ENCODE measurements around the gene PRKCD.
"Not testable (repeated sequence)": the region's sequence is repeated elsewhere in the genome, so short reads cannot be mapped to it uniquely, and the experiment has no call there.

Gene PRKCD

GRCh38 chr3:53139906-53140846 is 20.8 kb upstream of the PRKCD start:
- no peak for DNase-seq (ENCODE audit: low read depth in 2 of 3, low spot score in 2 of 3)

GRCh38 chr3:53140847-53141845 is 19.9 kb upstream of the PRKCD start:
- DNase-seq (ENCODE audit: low read depth in 2 of 3, low spot score in 2 of 3), result no peak

GRCh38 chr3:53142986-53143385 is 18.0 kb upstream of the PRKCD start:
- DNase-seq (ENCODE audit: low read depth in 2 of 3, low spot score in 2 of 3), result no peak

GRCh38 chr3:53144446-53144845 is 16.6 kb upstream of the PRKCD start:
- no peak for DNase-seq (ENCODE audit: low read depth in 2 of 3, low spot score in 2 of 3)

GRCh38 chr3:53144862-53145712 is 15.9 kb upstream of the PRKCD start:
- no peak for DNase-seq (ENCODE audit: low read depth in 2 of 3, low spot score in 2 of 3)

GRCh38 chr3:53145713-53146080 is 15.3 kb upstream of the PRKCD start:
- no peak for DNase-seq (ENCODE audit: low read depth in 2 of 3, low spot score in 2 of 3)

GRCh38 chr3:53146319-53146891 is 14.6 kb upstream of the PRKCD start:
- no peak for DNase-seq (ENCODE audit: low read depth in 2 of 3, low spot score in 2 of 3)

GRCh38 chr3:53147151-53147902 is 13.7 kb upstream of the PRKCD start:
- no peak for DNase-seq (ENCODE audit: low read depth in 2 of 3, low spot score in 2 of 3)

GRCh38 chr3:53147903-53148400 is 13.1 kb upstream of the PRKCD start:
- DNase-seq (ENCODE audit: low read depth in 2 of 3, low spot score in 2 of 3), result no peak

- DNase-seq (ENCODE audit: low read depth in 2 of 3, low spot score in 2 of 3), result no peak
Observed at GRCh38 chr3:53149006-53149690, 11.9 kb upstream of the PRKCD start.

GRCh38 chr3:53149699-53150098 is 11.3 kb upstream of the PRKCD start:
- no peak for DNase-seq (ENCODE audit: low read depth in 2 of 3, low spot score in 2 of 3)

- no peak for DNase-seq (ENCODE audit: low read depth in 2 of 3, low spot score in 2 of 3)
Observed at GRCh38 chr3:53150247-53151085, 10.5 kb upstream of the PRKCD start.

GRCh38 chr3:53151086-53151438 is 9.9 kb upstream of the PRKCD start:
- not testable (repeated sequence) for DNase-seq (ENCODE audit: low read depth in 2 of 3, low spot score in 2 of 3)

GRCh38 chr3:53151465-53151864 is 9.5 kb upstream of the PRKCD start:
- DNase-seq (ENCODE audit: low read depth in 2 of 3, low spot score in 2 of 3), result no peak

GRCh38 chr3:53151870-53152660 is 8.9 kb upstream of the PRKCD start:
- no peak for DNase-seq (ENCODE audit: low read depth in 2 of 3, low spot score in 2 of 3)

GRCh38 chr3:53153264-53153823 is 7.7 kb upstream of the PRKCD start:
- DNase-seq (ENCODE audit: low read depth in 2 of 3, low spot score in 2 of 3), result no peak

- DNase-seq (ENCODE audit: low read depth in 2 of 3, low spot score in 2 of 3), result no peak
Observed at GRCh38 chr3:53153980-53154379, 7.0 kb upstream of the PRKCD start.

Data from activated CD8-positive, alpha-beta memory T cell treated with anti-CD3 and anti-CD28 coated beads for 48 hours (primary cell).